OCI-LY7 (cell line): ENCODE data around the gene CD6.

Source experiments
- CTCF ChIP-seq: fragments of 200-600 bp; sonication (generic); conservative IDR thresholded peaks from 2 replicates; pipeline ENCODE4 v1.5.1; 2014; ENCODE audit warnings: mild to moderate bottlenecking, antibody characterized with exemption, low read length, moderate library complexity, mixed read lengths
- EZH2phosphoT487 ChIP-seq: fragments of 200-600 bp; sonication (generic); IDR thresholded peaks from 2 replicates; pipeline ENCODE4 v1.6.1; 2018; ENCODE audit warnings: low read depth, borderline replicate concordance, mild to moderate bottlenecking, mixed run types, antibody characterized with exemption, low read length, moderate library complexity, mixed read lengths

GRCh38 chr11:60931917-60932316 lies 39.6 kb upstream of the CD6 start:
- TF ChIP-seq CTCF, result no peak
- TF ChIP-seq EZH2phosphoT487, result no peak
